ENCODE measurements around the gene ANKRD13C.

DNA sequence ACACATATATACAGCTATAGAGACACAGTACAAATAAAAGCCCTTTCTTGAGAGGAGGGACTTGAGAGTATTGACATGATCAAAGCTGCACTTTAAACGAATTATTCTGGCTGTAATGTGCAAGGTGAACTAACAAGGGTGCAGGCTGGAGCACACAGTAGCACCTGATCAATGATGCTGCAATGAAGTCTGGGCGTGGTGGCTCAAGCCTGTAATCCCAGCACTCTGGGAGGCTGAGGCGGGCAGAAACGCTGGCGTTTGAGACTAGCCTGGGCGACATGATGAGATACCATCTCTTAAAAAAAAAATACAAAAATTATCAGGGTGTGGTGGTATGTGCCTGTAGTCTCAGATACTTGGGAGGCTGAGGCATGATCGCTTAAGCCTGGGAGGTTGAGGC lies 42.5 kb upstream of the ANKRD13C start:
- TF ChIP-seq CTCF (tag by site-specific recombination; IDR thresholded peaks at IDR 0.05) (no peak), BCL6B (tag by site-specific recombination; IDR thresholded peaks at IDR 0.05) (no peak), ZNF24 (tag by site-specific recombination; IDR thresholded peaks at IDR 0.05) (no peak), SETDB1 (IDR thresholded peaks at IDR 0.05; ENCODE audit: insufficient read length, low read length) (no peak), ZSCAN23 (tag by site-specific recombination; IDR thresholded peaks at IDR 0.05) (no peak), ZBTB7A (tag by site-specific recombination; IDR thresholded peaks at IDR 0.05; ENCODE audit: low read depth) (no peak), MEIS1 (CRISPR knock-in tag; IDR thresholded peaks at IDR 0.05; ENCODE audit: borderline replicate concordance) (no peak), ZNF768 (tag by site-specific recombination; IDR thresholded peaks at IDR 0.05) (no peak), REST (tag by site-specific recombination; IDR thresholded peaks at IDR 0.05) (no peak), ZNF660 (tag by site-specific recombination; IDR thresholded peaks at IDR 0.05) (no peak)
- TF ChIP-seq, protein P1, sequence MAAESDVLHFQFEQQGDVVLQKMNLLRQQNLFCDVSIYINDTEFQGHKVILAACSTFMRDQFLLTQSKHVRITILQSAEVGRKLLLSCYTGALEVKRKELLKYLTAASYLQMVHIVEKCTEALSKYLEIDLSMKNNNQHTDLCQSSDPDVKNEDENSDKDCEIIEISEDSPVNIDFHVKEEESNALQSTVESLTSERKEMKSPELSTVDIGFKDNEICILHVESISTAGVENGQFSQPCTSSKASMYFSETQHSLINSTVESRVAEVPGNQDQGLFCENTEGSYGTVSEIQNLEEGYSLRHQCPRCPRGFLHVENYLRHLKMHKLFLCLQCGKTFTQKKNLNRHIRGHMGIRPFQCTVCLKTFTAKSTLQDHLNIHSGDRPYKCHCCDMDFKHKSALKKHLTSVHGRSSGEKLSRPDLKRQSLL (tag by site-specific recombination; IDR thresholded peaks at IDR 0.05) = no peak
- TF ChIP-seq, protein P2, sequence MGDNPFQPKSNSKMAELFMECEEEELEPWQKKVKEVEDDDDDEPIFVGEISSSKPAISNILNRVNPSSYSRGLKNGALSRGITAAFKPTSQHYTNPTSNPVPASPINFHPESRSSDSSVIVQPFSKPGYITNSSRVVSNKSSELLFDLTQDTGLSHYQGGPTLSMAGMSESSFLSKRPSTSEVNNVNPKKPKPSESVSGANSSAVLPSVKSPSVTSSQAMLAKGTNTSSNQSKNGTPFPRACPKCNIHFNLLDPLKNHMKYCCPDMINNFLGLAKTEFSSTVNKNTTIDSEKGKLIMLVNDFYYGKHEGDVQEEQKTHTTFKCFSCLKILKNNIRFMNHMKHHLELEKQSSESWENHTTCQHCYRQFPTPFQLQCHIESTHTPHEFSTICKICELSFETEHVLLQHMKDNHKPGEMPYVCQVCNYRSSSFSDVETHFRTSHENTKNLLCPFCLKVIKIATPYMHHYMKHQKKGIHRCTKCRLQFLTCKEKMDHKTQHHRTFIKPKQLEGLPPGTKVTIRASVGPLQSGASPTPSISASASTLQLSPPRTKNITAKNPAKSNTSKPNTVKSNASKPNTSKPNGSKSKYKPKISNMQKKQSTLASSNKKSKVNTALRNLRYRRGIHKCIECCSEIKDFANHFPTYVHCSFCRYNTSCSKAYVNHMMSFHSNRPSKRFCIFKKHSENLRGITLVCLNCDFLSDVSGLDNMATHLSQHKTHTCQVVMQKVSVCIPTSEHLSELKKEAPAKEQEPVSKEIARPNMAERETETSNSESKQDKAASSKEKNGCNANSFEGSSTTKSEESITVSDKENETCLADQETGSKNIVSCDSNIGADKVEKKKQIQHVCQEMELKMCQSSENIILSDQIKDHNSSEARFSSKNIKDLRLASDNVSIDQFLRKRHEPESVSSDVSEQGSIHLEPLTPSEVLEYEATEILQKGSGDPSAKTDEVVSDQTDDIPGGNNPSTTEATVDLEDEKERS (tag by site-specific recombination; IDR thresholded peaks at IDR 0.05) = no peak
